Measurements from ENCODE around the gene MLXIPL.
"Not testable (repeated sequence)": the region's sequence is repeated elsewhere in the genome, so short reads cannot be mapped to it uniquely, and the experiment has no call there.

Gene MLXIPL

DNA sequence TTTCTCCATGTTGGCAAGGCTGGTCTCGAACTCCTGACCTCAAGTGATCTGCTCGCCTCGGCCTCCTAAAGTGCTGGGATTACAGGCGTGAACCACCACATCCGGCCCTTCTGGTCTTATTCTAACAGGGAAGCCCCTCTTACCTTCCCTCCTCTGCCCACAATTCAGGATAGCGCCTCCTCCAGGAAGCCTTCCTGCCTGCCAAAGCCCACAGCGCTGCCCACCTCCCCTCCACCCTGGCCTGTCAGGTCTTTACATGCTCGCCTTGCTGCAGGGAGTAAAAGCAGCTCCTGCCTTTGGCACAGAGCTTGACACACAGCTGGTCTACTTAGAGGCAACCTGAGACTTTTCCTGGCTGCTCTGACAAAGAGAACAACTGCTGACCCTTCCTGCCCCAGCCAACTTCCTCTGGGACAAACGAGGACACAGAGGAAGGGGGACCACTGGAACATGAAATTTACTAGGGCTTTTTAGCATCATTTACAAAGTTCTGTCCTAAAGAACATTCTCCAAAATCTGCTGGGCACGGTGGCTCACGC, 13.2 kb downstream of the MLXIPL start:
- in situ Hi-C loops (cut with HindIII; ENCODE audit: low pct_ligation_motif_present, low sequenced_read_pairs) = no loop called here
- TF ChIP-seq, protein P1, sequence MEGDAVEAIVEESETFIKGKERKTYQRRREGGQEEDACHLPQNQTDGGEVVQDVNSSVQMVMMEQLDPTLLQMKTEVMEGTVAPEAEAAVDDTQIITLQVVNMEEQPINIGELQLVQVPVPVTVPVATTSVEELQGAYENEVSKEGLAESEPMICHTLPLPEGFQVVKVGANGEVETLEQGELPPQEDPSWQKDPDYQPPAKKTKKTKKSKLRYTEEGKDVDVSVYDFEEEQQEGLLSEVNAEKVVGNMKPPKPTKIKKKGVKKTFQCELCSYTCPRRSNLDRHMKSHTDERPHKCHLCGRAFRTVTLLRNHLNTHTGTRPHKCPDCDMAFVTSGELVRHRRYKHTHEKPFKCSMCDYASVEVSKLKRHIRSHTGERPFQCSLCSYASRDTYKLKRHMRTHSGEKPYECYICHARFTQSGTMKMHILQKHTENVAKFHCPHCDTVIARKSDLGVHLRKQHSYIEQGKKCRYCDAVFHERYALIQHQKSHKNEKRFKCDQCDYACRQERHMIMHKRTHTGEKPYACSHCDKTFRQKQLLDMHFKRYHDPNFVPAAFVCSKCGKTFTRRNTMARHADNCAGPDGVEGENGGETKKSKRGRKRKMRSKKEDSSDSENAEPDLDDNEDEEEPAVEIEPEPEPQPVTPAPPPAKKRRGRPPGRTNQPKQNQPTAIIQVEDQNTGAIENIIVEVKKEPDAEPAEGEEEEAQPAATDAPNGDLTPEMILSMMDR (IDR thresholded peaks at IDR 0.05; ENCODE audit: low read depth, low read length, missing control alignments) = no peak
- no peak overlapping the region for H3K4me3 ChIP-seq (ENCODE audit: low read depth, low read length)
- H3K27me3 ChIP-seq (replicated peaks) = peaks cover 3% of the 10 kb centered on the region
- no peak overlapping the region for H3K27ac ChIP-seq
- no peaks in the 10 kb centered on the region for H3K36me3 ChIP-seq (replicated peaks)
- DNase-seq = no peak

DNA sequence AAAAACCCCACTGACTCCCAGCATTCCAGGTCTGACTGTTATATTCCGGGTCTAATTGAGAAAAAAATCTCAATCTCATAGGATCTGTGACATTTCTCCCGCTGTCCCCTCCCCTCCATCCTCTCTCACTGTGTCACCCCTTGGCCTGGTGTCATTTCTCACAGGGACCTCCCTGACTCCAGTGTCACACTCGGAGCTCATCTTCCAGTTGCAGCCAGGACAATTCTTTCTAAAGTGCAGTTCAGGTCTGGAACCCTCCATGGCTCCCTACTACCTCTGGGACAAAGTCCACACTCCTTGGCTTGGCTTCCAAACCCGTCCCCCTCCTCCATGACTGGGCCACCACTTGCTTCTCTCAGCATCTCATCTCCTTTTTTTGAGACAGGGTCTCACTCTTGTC, 14.2 kb downstream of the MLXIPL start:
- Histone ChIP-seq H3K27me3 (replicated peaks) (peaks cover 3% of the 10 kb centered on the region), H3K36me3 (replicated peaks) (no peaks in the 10 kb centered on the region), H3K4me3 (ENCODE audit: low read depth, low read length) (no peak overlapping the region), H3K27ac (no peak overlapping the region)
- in situ Hi-C loops (cut with HindIII; ENCODE audit: low pct_ligation_motif_present, low sequenced_read_pairs) = no loop called here
- no peak for DNase-seq
- TF ChIP-seq, protein P1 (IDR thresholded peaks at IDR 0.05; ENCODE audit: low read depth, low read length, missing control alignments) = no peak

DNA sequence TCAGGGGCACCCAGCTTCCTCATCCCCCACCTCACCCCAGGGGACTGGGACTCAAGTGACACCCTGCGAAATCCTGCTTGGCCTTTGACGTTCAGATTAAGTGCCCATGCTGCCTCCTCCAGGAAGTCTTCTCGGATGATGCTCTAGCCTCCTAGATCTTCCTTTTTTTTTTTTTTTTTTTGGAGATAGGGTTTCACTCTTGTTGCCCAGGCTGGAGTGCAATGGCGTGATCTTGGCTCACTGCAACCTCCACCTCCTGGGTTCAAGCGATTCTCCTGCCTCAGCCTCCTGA, 16.7 kb downstream of the MLXIPL start:
- H3K36me3 ChIP-seq (replicated peaks); H3K4me3 ChIP-seq (ENCODE audit: low read depth, low read length); H3K27ac ChIP-seq; DNase-seq; H3K27me3 ChIP-seq (replicated peaks); in situ Hi-C loops (cut with HindIII; ENCODE audit: low pct_ligation_motif_present, low sequenced_read_pairs): not testable (repeated sequence)

DNA sequence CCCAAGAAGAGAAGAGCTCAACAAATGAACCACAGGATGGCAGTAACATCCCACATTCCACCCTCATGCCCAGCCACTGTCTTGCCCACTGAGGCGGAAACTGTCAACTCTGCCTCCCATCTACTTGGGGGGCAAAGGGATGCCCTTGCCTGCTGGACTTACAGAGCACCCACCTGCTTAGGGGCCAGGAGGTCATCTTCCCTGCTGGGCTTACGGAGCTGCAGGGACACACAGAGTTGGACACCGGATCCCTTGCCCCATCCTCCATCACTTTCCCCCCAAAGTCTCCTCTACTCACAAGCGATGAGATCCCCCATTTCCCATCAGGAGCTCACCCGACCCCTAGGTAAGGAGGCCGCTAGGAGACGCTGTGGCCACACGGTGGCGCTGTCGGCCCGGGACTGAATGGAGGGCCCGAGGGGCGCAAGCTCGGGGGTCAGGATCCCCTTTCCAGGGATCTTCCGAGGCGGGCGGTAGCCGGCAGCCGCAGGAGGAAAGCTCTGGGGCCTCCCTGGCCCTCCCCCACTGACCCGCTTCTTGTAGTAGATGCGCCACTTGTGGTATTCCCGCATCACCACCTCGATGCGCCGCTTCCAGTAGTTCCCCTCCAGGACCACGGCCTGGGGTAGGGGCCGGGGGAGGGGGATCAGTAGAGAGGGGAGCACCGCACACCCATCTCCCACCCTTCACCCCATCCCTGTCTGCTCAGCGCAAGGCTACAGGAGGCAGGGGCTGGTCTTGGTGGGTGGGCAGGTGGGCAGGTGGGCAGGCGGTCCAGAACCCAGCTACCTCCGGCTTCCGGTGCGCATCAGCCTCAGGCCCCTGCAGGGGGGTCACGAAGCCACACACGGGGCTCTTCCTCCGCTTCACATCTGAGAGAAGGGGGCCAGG, 17.3 kb downstream of the MLXIPL start:
- Histone ChIP-seq H3K36me3 (replicated peaks) (no peaks in the 10 kb centered on the region), H3K27me3 (replicated peaks) (no peaks in the 10 kb centered on the region), H3K4me3 (ENCODE audit: low read depth, low read length) (peak overlapping the region; percentile 17), H3K27ac (no peak overlapping the region)
- in situ Hi-C loops (cut with HindIII; ENCODE audit: low pct_ligation_motif_present, low sequenced_read_pairs) = no loop called here
- no peak for DNase-seq
- TF ChIP-seq, protein P1 (IDR thresholded peaks at IDR 0.05; ENCODE audit: low read depth, low read length, missing control alignments) = peak; percentile 97

DNA sequence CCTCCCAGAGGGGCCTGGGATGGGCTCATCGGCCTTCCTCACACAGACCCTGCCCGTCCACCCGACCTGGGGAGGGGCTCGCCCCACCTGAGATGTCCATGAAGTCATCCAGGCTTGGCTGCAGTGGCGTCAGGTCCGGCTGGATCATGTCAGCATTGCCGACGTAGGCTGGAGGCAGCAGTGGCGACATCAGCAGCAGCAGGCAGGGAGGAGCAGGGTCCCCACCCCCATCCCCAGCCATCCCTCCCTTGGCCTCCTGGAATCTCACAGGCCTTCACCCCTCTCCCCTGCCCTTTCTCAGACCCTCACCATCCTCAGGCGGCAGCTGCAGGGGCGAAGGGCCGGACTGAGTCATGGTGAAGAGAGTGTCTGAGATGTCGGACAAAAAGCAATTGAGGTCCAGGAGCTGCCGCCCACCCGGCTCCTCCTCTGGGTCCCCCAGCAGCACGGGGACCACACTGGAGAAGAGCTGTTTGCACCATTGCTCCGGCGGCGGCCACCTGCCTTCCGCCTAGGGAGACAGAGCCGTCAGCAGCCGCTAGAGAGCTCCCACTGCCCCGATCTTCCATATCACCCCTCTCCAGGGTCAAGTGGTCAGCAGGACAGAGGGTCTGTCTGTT, 18.6 kb downstream of the MLXIPL start:
- no peak overlapping the region for H3K4me3 ChIP-seq (ENCODE audit: low read depth, low read length)
- no peak for DNase-seq
- TF ChIP-seq, protein P1 (IDR thresholded peaks at IDR 0.05; ENCODE audit: low read depth, low read length, missing control alignments) = no peak
- in situ Hi-C loops (cut with HindIII; ENCODE audit: low pct_ligation_motif_present, low sequenced_read_pairs) = no loop called here
- H3K27ac ChIP-seq = no peak overlapping the region
- H3K27me3 ChIP-seq (replicated peaks) = no peaks in the 10 kb centered on the region
- no peaks in the 10 kb centered on the region for H3K36me3 ChIP-seq (replicated peaks)

Measured in brain microvascular endothelial cell (primary cell).